Pulmonary artery endothelial cell (primary cell): Measurements from ENCODE around the gene PTS. TPM values are rescaled to one million over a fixed set of nuclear protein-coding genes. Genes with fewer than 3 reads are reported as not detected.

ENCODE experiments used
- DNase-seq: peaks from one replicate; pipeline ENCODE4 v3.0.0-alpha.2; 2011; ENCODE audit warnings: low read depth, low spot score
- total RNA-seq: library from RNA; depleted of rRNA; stranded (reverse); fragments of >200 nt; gene quantifications from 2 replicates; pipeline ENCODE4 v1.2.3, GENCODE V29; 2014

Gene PTS
- total RNA-seq, 1 donor from 2014 or later: 26.5 TPM

DNA sequence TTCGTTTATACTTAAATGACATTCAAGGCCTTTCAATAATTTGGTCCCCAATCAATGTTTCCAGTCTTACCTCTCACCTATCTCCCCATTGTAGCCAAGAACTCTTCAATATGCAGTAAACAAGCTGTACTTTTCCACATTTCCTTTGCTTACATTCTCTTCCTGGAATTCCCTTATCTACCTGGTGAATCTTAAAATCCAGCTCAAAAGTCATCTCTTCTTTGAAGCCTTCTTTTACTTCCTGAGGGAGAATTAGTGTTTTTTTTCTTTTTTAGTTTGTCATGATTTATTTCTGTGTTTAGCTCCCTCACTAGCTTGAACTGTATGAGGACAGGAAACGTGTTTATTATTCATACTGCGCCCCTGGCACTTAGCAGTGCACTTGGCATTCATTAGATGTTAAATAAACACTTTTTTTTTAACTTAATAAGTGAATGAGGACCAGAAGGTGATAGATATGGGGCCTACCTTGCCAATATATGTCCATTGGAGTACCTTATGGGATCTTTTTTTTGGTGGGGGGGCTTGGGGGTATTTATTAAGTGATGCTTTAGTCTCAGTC lies 4.9 kb upstream of the PTS start:
- DNase-seq: peak; percentile 19

DNA sequence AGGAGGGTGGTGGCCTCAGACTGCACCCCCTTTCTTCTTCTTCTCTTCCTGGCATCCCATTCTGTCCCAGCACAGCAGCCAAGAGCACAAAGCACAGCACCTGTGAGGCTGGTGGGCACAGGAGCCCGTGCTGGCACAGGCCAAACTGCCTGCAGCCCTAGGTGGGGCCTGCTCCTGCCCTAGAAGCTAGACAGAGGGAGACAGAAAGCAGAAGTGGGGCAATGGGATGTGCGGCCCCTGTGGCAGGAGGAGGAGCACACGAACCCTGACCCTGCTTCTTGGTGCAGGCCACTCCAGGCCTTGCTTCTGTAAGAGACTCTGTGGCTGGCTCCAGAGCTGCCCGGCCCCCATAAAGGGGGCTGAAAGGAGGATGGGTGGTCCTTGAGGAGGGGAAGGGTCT lies 3.9 kb upstream of the PTS start:
- DNase-seq: no peak

DNA sequence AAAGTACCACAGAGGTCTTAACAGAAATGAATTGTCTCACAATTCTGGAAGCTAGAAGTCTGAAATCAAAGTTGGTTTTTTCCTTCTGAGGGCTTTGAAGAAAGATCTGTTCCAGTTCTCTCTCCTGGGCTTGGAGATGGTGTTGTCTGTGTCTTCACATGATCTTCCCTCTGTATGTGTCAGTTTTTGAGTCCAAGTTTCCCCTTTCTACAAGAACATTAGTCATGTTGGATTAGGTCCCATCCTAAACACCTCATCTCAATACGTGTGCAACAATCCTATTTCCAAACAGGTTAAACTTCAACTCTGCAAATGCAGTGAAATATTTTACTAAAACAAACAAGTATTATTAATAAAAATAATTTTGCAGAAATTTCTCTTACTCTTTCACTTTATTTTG lies 3.1 kb upstream of the PTS start:
- no peak for DNase-seq

DNA sequence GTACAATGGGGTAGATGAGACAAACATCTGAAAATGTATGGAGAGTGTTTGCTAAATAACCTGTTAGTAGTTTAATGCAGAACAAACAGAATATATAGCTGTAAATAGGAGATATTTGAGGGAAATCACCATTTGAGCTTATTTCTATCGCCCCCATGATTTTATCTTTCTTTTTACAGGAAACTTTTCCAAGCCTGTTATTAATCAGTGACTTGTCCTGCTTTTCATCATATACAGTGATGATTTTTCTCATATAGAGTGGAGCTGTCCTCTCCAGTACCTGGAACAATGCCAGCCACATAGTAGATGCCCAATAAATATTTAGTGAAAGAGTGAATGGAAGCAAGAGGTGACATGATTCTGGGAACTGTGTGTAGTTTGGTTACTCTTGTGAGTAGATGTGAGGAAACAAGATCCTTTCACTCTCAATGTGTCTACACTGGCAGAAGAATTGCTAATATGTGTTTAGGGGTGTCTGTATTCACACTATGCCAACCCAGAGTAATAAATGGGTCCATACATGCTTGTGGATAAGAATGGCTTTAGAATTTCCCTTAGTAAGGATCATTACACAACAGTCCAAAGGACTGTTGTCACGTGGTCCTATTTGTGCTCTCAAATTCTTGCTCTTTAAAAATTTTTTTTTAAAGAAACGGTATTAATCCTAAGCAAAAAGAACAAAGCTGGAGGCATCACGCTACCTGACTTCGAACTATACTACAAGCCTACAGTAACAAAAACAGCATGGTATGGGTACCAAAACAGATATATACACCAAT lies 2.3 kb upstream of the PTS start:
- DNase-seq: no peak

DNA sequence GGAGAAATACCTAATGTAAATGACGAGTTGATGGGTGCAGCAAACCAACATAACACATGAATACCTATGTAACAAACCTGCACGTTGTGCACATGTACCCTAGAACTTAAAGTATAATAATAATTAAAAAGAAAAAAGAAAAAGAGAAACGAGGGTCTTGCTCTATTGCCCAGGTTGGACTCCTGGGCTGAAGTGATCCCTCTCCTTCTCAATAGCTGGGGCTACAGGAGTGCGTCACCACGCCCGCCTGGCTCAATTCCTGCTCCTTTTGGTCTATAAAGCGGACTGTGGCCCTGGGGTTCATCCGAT lies 521 bp upstream of the PTS start:
- DNase-seq: no peak

DNA sequence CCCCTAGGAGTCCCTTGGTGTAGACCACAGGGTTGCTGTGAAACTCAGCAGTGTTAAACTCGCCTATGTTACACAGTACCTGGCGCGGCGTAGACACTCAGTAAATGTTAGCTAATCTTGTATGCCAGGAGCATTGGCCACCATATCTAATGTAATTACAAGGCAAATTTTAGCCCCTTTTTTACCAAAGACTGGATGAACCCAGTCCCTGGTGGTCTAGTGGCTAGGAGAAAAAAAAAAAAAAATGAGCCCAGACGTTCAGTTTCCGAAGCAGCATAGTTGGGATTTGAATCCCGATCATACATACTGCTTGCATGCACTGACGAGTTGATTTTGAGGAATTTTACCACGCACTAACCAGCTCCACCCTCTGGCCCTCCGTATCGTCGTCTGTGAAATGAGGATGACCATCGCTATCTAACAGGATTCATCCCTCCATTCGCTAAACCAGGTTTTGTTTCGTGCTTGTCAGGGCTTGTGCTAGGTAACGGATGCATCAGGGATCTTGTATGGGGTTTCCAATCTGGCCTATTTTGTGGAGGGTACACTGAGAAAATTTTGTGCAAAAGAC lies 688 bp downstream of the PTS start:
- DNase-seq: no peak

DNA sequence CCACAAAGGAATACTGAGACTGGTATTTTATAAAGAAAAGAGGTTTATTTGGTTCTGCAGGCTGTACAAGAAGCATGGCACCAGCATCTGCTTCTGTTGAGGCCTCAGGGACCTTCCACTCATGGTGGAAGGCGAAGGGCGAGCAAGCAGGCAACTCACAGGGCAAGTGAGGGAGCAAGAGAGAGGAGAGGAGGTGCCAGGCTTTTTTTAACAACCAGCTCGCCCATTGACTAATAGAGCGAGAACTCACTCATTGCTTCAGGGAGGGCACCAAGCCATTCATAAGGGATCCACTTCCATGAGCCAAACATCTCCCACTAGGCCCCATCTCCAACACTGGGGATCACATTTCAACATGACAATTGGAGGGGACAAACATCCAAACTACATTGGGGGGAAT lies 1.2 kb downstream of the PTS start:
- no peak for DNase-seq

DNA sequence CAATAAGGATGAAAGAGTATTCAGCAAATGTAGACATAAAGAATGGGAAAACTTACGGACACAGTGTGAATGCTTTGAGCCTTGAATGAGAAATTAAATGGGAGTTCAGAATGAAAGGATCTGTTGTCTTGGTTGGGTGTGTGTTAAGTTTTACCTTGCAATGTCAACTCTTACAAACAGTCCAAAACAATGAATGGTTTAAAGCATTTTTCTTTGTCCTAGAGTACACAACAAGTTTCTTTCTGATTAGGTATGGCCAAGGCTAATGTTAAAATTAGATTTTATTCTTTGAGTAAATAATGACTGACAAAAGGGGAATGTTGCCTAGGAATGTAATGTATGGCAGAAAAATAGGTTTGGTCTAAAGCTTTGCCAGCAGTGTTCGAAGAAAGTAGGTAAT lies 2.5 kb downstream of the PTS start:
- no peak for DNase-seq

DNA sequence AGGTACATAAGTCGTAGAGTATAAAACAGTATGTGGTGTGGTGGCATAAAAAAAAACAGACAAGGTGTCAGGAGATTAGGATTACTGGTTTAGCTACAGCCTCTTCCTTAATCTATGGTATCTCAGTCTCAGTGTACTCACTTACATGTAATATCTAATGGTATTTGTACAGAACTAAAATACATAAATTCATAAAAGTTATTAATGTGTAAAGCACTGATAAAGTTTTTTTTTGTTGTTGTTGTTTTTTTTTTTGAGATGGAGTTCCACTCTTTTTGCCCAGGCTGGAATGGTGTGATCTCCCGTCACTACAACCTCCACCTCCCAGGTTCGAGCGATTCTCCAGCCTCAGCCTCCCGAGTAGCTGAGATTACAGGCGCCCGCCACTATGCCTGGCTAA lies 2.9 kb downstream of the PTS start:
- DNase-seq: no peak

DNA sequence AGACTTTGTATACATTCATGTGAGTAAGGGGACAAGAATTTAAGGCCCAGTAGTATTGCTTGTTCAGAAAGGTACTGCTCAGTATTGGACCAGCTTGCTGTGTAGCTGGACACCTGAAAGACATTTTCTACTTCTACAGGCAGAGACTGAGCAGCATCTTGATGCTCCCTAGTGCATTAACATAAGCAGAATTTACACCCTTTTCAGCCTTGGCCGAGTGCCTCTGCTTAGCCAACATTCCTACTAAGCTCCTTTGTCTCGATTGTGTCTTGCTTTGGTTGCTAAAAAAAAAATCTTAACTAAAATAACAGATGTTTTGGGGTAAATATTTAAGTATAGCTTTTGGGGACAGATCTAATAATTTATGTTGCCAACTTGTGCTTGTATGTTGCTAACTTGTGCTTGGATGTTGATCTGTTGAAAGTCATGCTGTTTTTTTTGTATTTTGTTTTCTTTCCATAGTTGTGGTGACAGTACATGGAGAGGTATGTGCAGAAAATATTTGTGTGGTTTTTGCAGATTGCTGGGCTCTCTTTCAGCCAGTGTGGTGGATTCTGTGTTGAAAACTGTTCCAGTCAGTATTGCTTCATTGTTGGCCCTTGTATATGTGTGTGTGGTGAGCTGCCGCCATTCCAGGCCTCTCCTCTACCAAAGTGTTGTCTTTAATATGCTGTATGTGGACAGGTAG lies 3.7 kb downstream of the PTS start:
- DNase-seq: no peak

DNA sequence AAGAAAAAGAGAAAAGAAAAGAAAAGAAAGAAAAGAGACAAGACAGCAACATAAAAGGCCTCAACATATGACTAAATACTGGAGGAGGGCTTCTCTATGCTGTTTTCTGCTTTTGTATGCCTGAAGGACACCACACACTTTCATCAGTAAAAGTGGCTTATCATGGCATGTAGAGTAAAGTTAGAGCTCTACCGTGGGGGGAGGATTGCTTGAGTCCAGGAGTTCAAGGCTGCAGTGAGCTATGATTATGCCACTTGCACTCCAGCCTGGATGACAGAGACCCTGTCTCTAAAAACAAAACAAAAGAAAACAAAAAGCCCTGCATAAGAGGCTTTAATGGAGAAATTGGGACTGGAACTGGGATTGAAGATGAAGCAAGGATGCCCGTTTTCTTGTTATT lies 5.7 kb downstream of the PTS start:
- DNase-seq: no peak

DNA sequence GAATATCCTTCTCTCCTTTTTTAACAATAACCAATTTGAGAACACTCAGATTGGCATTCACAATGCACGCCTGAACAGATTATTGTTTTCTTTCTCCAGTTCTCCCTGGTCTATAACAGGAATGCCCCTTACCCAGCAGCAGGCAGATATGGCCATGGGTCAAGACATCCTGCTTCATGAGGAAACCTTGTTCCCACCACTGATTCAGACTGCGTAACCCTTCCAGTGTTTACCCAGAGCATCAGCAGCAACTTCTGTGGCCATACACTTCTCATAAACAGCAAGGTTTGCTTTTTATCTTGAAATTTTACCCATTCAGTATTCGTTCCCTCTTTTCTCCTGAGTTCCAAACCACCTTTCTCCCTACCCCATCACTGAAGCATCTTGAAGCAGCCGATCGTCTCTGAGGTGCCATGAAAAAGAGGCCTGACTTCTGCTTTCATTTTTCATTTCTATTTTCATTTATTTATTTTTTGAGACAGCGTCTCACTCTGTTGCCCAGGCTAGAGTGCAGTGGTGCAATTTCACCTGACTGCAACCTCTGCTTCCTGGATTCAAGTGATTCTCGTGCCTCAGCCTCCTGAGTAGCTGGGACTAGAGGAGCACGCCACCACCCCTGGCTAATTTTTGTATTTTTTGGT lies 9.6 kb downstream of the PTS start:
- no peak for DNase-seq

DNA sequence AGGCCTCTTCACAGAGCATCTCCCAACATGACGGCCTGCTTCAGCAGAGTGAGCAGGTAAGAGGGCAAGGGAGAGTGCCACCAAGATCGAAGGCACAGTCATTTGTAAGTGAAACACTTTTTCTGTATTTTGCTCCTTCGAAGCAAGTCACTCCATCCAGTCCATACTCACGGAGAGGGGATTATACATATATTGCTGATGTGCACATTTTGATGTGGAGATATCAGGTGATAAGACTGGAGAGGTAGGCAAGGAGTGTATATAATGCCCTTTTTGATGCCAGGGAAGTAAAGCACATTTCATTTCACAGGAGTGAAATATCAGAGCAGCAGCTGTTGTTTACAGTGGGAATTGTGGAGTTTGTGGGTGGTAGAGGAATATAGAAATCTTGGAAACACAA lies 11.2 kb downstream of the PTS start:
- no peak for DNase-seq

DNA sequence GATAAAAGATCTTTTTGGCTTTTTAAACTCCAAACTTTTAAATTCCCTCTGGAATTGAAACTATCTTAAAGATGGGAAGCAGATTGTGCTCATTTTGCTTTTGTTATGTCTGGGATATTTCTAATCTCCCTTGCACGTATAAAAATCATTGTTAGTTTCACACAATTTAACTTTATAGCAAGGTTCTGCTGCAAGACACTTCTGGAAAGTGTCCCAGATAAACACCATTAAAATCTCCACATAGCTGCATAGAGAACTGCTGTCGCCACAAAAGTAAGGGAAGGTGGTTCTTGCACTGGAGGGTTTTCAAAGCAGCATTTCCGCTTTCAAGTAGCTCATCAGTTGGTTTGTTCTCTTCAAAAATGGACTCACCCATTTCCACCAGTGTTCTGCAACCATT lies 11.8 kb downstream of the PTS start:
- DNase-seq: no peak

DNA sequence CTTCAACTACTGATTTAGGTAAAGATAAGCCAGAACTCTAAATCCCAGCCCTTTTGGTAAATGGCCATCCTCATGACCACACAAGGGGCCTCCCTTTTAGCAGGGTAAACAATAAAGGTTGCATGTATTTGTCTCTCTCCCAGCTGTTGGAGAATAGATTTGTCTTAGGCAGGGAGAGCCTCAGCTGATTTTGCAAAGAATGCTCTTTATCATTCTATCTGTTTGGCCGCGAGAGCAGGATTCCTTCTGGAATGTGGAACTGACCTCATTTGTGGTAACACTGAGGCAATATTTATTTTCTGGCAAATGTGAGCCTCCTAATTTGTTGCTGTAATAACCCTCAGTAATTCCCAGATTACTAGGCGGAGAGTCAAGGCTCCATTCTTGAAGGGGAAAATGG lies 15.3 kb downstream of the PTS start:
- DNase-seq: no peak

DNA sequence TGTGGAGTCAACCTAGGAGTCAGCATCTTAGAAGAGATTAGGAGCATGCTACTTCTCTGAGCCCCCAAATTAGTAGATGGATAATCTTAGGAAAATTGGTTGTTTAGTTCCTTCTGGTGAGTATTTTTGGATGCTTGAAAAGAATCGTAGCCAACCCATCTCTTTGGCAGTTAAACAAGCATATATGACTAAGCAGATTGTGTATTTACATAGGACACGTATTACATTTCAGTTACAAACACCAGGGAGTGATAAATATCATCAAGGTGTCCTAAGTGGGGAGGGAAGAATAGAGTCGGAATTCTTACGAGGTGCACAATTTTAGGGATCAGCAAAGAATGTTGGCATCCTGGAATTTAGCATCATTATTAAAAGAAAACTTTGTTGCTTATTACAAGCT lies 21.0 kb downstream of the PTS start:
- DNase-seq: no peak

DNA sequence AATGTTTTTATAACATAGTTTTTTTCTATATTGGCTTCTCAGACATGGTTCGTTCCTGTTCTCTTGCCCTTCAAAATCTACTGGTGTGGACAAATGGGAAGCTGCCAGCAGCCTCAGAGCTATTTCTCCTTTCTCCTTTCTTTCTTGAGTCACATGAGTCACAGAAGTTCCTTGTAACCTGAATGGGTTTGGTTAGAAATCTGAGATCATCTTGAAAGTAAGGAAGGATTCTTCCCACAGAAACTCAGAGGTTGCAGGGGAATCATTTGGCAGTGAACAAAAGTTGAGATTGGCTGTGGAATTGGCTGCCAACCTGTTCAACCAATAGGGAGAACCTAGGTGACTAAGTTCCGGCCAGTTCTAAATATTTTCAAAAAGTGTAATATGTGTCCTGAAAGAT lies 22.0 kb downstream of the PTS start:
- DNase-seq: no peak

DNA sequence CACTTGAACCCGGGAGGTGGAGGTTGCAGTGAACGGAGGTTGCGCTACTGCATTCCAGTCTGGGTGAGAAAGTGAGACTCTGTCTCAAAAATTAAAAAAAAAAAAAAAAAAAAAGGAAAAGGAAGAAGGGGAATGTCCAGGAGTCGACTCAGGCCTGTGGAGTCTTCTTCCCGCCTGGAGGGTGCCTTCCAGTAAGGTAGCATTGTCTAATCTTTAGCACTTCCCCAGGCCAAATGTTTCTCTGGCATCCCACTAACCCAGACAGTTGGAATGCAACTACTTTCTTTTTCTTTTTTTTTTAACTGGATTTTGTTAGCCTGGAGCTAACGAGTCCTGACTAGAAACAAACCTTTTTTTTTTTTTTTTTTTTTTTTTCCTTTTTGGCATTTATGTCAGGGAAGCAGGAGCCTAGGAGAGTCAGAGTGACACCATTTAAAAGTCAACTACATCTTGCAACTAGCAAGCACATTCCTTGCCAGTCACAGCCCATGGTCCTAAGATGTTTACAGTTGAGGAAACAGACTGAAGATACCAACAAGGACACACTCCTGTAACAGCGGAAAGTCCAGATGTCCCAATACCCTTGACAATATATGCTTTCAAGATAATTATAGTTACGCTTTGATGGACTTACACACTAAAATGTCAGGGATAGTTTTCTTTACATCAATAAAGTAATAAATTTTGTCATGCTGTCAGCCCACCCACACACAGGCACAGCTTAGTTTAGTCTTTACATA lies 23.8 kb downstream of the PTS start:
- no peak for DNase-seq

DNA sequence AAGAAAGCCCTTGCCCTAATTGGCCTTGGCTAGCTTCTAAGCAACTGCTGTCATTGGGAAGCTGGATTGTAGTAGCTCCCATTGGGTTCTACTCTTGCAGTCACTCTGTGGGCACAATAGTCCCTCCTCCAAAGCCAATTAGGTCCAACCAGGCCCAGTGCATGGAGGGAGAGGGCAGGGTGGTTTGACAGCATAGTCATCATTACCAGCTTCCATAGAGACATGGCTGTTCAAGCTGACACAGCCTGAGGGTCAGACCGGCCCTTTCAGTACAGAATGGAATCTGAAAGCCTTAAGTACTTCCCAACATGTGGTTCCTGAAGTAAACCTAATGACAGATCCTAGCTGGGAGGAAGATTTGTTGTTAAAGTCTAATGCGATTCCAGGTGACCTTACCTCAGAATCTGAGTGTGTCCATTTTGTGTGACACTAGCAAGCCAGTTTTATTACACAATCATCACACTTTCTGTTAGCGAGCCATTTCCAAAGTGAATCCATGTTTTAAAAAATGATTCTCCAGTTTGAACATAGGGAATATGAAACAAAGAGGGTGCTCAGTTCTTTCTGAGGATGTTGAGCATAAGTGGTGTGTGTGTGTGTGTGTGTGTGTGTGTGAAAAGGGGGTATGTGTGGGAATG lies 27.5 kb downstream of the PTS start:
- DNase-seq: no peak

DNA sequence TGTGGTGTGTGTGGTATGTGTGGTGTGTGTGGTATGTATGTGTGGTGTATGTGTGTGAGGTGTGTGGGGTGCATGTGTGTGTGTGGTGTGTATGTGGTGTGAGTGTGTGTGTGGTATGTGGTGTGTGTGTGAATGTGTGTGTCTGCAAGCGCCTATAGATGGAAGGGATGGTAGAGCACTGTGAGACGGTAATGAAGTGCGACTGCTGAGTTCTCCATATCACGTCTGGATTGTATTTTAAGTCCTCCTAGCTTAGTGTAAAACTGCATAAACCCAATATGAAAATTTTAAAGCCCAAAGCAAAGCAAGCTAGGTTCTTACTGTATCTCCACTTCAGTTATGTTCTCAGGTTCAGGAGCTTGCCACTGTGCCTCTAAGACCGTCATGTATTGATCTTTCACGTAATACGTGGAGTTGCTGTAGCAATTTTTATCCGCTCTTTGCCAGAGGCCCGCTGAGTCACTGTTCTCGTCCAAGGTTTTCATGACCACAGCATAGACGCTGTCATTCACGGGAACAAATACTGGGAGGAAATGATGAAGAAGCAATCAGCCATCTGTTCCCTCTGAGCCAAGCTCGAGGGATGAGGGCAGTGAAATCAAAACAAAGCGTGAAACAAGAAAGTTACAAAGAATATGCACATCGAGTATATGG lies 29.0 kb downstream of the PTS start:
- DNase-seq: peak; percentile 49

DNA sequence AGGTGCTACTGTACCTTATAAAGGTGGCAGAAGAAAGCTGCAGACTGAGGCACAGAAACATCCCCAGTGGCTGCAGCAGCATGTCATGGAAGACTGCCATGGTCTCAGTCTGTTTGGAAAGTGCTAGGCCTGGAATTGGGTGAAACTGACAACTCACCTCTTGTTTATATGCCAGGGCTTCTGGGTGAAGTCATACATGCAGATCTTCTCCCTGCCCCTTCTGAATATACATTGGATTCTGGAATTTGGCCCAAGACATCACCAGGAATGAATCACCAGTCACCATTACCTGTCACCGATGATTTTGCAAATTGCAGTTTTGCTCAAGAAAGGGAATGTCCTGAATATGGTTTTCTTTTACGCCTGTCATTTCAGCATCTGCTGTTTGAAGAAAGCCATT lies 34.3 kb downstream of the PTS start, which contains the start of gene PLET1:
Gene PLET1 (minus strand): TSS at position 371 of the 400 bp plus-strand sequence. CDS start 271 bp downstream, at position 100.
- no peak for DNase-seq
